Liver (tissue), 3 donors: Measurements from ENCODE around the gene KIAA0753.

Experiments
- EGR1 ChIP-seq, 2 donors: IDR thresholded peaks; 2 replicates each; pipeline ENCODE4 v1.6.1; 2016 to 2018; ENCODE audit warnings: antibody characterized with exemption in 2 of 2, low read depth in 2 of 2
- GABPA ChIP-seq, 2 donors: IDR thresholded peaks in 1 of 2; conservative IDR thresholded peaks in 1 of 2; 2 replicates each; pipeline ENCODE4 v1.6.1; 2016; ENCODE audit warnings: antibody characterized with exemption in 2 of 2, mild to moderate bottlenecking in 1 of 2, moderate library complexity in 1 of 2
- HNF4A ChIP-seq, 2 donors: conservative IDR thresholded peaks; 2 replicates each; pipeline ENCODE4 v1.6.1; 2016; ENCODE audit warnings: antibody characterized with exemption in 2 of 2, mild to moderate bottlenecking in 2 of 2
- MAX ChIP-seq: IDR thresholded peaks from 2 replicates; pipeline ENCODE4 v1.6.1; 2016; ENCODE audit warnings: antibody characterized with exemption
- NR2F2 ChIP-seq: IDR thresholded peaks from 2 replicates; pipeline ENCODE4 v1.6.1; 2016; ENCODE audit warnings: antibody characterized with exemption
- RAD21 ChIP-seq, 2 donors: IDR thresholded peaks; 2 replicates each; pipeline ENCODE4 v1.6.1; 2016; ENCODE audit warnings: antibody characterized with exemption in 2 of 2, mild to moderate bottlenecking in 2 of 2
- REST ChIP-seq: IDR thresholded peaks from 2 replicates; pipeline ENCODE4 v1.6.1; 2016; ENCODE audit warnings: antibody characterized with exemption, mild to moderate bottlenecking
- RXRA ChIP-seq, 2 donors: IDR thresholded peaks; 2 replicates each; pipeline ENCODE4 v1.6.1; 2017 to 2018; ENCODE audit warnings: antibody characterized with exemption in 2 of 2, mild to moderate bottlenecking in 1 of 2
- SP1 ChIP-seq: IDR thresholded peaks from 2 replicates; pipeline ENCODE4 v1.6.1; 2018; ENCODE audit warnings: antibody characterized with exemption, mild to moderate bottlenecking
- TAF1 ChIP-seq: conservative IDR thresholded peaks from 2 replicates; pipeline ENCODE4 v1.6.1; 2016; ENCODE audit warnings: antibody characterized with exemption, mild to moderate bottlenecking
- YY1 ChIP-seq: IDR thresholded peaks from 2 replicates; pipeline ENCODE4 v1.6.1; 2016; ENCODE audit warnings: antibody characterized with exemption, mild to moderate bottlenecking
- ZBTB33 ChIP-seq: IDR thresholded peaks from 2 replicates; pipeline ENCODE4 v1.6.1; 2016; ENCODE audit warnings: antibody characterized with exemption
- TF ChIP-seq, protein P1 (sequence below): fragments of 150-350 bp; IDR thresholded peaks from 2 replicates; pipeline ENCODE4 v1.5.1; 2017; ENCODE audit warnings: improper control_type of control experiment, low read depth, low read length; ENCODE audit not compliant: missing input control
- donor health status: healthy.
- donor health status: healthy.

- TF ChIP-seq, protein P1, sequence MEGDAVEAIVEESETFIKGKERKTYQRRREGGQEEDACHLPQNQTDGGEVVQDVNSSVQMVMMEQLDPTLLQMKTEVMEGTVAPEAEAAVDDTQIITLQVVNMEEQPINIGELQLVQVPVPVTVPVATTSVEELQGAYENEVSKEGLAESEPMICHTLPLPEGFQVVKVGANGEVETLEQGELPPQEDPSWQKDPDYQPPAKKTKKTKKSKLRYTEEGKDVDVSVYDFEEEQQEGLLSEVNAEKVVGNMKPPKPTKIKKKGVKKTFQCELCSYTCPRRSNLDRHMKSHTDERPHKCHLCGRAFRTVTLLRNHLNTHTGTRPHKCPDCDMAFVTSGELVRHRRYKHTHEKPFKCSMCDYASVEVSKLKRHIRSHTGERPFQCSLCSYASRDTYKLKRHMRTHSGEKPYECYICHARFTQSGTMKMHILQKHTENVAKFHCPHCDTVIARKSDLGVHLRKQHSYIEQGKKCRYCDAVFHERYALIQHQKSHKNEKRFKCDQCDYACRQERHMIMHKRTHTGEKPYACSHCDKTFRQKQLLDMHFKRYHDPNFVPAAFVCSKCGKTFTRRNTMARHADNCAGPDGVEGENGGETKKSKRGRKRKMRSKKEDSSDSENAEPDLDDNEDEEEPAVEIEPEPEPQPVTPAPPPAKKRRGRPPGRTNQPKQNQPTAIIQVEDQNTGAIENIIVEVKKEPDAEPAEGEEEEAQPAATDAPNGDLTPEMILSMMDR, result no peak
- TF ChIP-seq GABPA (IDR thresholded peaks at IDR 0.05 in 1 of 2, conservative IDR thresholded peaks at IDR 0.05 in 1 of 2) (no peak), SP1 (no peak), MAX (no peak), YY1 (no peak), TAF1 (no peak), HNF4A (conservative IDR thresholded peaks at IDR 0.05) (no peak), RXRA (IDR thresholded peaks at IDR 0.05) (no peak), REST (no peak), ZBTB33 (no peak), NR2F2 (no peak), EGR1 (IDR thresholded peaks at IDR 0.05; ENCODE audit: low read depth in 2 of 2) (no peak), RAD21 (IDR thresholded peaks at IDR 0.05) (no peak)
These were observed 82.2 kb downstream of the KIAA0753 start for GRCh38 chr17:6558276-6558675.
